Stimulated activated naive CD8-positive, alpha-beta T cell treated with anti-CD3 and anti-CD28 coated beads, Interleukin-15, amount 100 ng/mL, for 72 hours (primary cell): ENCODE data around the gene PSENEN.
"Not testable (repeated sequence)": the region's sequence is repeated elsewhere in the genome, so short reads cannot be mapped to it uniquely, and the experiment has no call there.

Experiments
- ATAC-seq: fragments of 150-1000 bp; cut with Tn5 transposase; 2 replicates; pipeline ENCODE4 v1.10.0; 2021; ENCODE audit warnings: mild to moderate bottlenecking, moderate library complexity
- DNase-seq, 2 donors: peaks; one replicate each; pipeline ENCODE4 v3.0.0; 2021 to 2022
- H3K27ac Mint-ChIP-seq, 2 donors: one replicate each; pipeline ENCODE4 v1.8.0; 2022; ENCODE audit warnings: mild to moderate bottlenecking in 2 of 2, mixed read lengths in 2 of 2, moderate library complexity in 2 of 2
- H3K27me3 Mint-ChIP-seq: one replicate; pipeline ENCODE4 v1.8.0; 2022; ENCODE audit warnings: mixed read lengths
- H3K4me1 Mint-ChIP-seq: one replicate; pipeline ENCODE4 v1.8.0; 2022; ENCODE audit warnings: mild to moderate bottlenecking, mixed read lengths
- H3K4me3 Mint-ChIP-seq, 2 donors: one replicate each; pipeline ENCODE4 v1.8.0; 2022; ENCODE audit warnings: mild to moderate bottlenecking in 2 of 2, mixed read lengths in 2 of 2, moderate library complexity in 1 of 2
- H3K9me3 Mint-ChIP-seq, 2 donors: one replicate each; pipeline ENCODE4 v1.8.0; 2022; ENCODE audit warnings: mixed read lengths in 2 of 2

PSENEN gene

GRCh38 chr19:35767288-35768081, 22.0 kb downstream of the PSENEN start:
- ATAC-seq (peak; percentile 71), DNase-seq (no peak)
- Mint-ChIP-seq H3K4me3 (no peak overlapping the region), H3K27me3 (no peaks in the 10 kb centered on the region), H3K27ac (no peak overlapping the region), H3K4me1 (peaks cover 7% of the 10 kb centered on the region), H3K9me3 (no peaks in the 10 kb centered on the region)

- no peak for ATAC-seq
- Mint-ChIP-seq H3K27ac (no peak overlapping the region), H3K9me3 (no peaks in the 10 kb centered on the region), H3K4me1 (peaks cover 7% of the 10 kb centered on the region), H3K4me3 (no peak overlapping the region), H3K27me3 (no peaks in the 10 kb centered on the region)
- no peak for DNase-seq
These were observed 22.6 kb downstream of the PSENEN start for GRCh38 chr19:35768082-35768421.

DNA sequence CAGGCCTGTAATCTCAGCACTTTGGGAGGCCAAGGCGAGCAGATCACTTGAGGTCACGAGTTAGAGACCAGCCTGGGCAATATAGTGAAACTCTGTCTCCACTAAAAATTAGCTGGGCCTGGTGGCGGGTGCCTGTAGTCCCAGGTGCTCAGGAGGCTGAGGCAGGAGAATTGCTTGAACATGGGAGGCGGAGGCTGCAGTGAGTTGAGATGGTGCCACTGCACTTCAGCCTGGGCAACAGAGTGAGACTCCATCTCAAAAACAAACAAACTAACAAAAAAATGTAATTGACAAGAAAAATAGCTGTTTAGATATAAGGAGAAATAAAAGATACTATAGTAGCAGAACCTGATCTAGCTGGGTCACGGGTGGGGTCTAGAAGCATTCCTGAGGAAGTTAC, 26.9 kb downstream of the PSENEN start:
- ATAC-seq, H3K9me3 Mint-ChIP-seq, H3K4me3 Mint-ChIP-seq, H3K27me3 Mint-ChIP-seq, H3K27ac Mint-ChIP-seq, DNase-seq: not testable (repeated sequence)
- H3K4me1 Mint-ChIP-seq, result peaks cover 30% of the 10 kb centered on the region

DNA sequence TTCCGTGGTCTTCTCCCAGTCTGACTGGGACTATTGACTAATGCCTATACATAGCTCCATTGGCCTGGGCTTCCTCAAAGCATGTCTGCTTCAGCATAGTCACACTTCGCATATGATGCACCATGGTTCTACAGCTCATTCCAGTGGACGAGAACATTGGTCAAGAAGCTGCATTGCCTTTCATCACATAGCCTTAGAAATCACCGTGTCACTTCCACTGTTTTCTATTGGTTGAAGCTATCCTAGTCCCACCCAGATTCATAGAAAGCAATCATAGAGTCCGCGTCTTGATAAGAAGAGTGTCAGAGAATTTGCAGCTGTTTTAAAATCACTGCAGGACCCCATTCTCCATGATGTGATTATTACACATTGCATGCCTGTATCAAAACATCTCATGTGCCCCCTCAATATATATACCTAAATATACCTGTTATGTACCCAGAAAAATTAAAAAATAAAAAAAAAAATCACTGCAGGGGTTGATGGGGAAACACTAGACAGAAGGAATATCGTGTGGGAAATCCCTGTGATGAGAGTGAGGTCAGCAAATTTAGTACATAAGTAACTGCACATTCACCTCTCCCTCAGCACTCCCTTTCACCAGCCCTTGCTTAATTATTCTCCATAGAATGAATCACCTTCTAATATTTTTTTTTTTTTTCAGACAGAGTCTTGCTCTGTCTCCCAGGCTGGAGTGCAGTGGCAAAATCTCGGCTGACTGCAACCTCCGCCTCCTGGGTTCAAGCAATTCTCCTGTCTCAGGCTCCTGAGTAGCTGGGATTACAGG, 27.8 kb downstream of the PSENEN start:
- DNase-seq, result no peak
- H3K4me1 Mint-ChIP-seq, result peaks cover 26% of the 10 kb centered on the region
- no peak for ATAC-seq
- H3K4me3 Mint-ChIP-seq, result no peak overlapping the region
- no peaks in the 10 kb centered on the region for H3K9me3 Mint-ChIP-seq
- no peaks in the 10 kb centered on the region for H3K27me3 Mint-ChIP-seq
- no peak overlapping the region for H3K27ac Mint-ChIP-seq

GRCh38 chr19:35774274-35775045, 29.0 kb downstream of the PSENEN start:
- Mint-ChIP-seq H3K4me3 (peak overlapping the region; percentile 85), H3K27ac (no peak overlapping the region), H3K4me1 (peaks cover 23% of the 10 kb centered on the region), H3K9me3 (no peaks in the 10 kb centered on the region), H3K27me3 (no peaks in the 10 kb centered on the region)
- ATAC-seq (no peak), DNase-seq (no peak)

DNA sequence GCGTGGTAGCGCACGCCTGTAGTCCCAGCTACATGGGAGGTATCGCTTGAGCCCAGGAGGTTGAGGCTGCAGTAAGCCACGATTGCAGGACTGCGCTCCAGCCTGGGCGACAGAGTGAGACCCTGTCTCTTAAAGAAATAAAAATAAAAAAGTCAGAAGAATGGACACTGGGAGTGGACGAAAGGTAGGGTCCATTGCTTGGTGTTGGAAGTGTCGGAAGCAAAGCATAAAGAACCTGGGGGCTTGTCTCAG, 29.5 kb downstream of the PSENEN start:
- H3K9me3 Mint-ChIP-seq, result no peaks in the 10 kb centered on the region
- no peaks in the 10 kb centered on the region for H3K27me3 Mint-ChIP-seq
- no peak for DNase-seq
- ATAC-seq, result peak; percentile 7
- peak overlapping the region; percentile 85 for H3K4me3 Mint-ChIP-seq
- H3K4me1 Mint-ChIP-seq, result peaks cover 23% of the 10 kb centered on the region
- H3K27ac Mint-ChIP-seq, result no peak overlapping the region

GRCh38 chr19:35775298-35776101, 30.0 kb downstream of the PSENEN start, which contains the start of gene ARHGAP33:
TSS of gene ARHGAP33 (plus strand) at chr19:35775564. CDS start at chr19:35775659, 95 bp downstream.
- peak; percentile 98 to 99 for DNase-seq
- Mint-ChIP-seq H3K4me3 (peak within 1 kb of the TSS; percentile 85), H3K27me3 (no peaks in the 10 kb centered on the region)

DNA sequence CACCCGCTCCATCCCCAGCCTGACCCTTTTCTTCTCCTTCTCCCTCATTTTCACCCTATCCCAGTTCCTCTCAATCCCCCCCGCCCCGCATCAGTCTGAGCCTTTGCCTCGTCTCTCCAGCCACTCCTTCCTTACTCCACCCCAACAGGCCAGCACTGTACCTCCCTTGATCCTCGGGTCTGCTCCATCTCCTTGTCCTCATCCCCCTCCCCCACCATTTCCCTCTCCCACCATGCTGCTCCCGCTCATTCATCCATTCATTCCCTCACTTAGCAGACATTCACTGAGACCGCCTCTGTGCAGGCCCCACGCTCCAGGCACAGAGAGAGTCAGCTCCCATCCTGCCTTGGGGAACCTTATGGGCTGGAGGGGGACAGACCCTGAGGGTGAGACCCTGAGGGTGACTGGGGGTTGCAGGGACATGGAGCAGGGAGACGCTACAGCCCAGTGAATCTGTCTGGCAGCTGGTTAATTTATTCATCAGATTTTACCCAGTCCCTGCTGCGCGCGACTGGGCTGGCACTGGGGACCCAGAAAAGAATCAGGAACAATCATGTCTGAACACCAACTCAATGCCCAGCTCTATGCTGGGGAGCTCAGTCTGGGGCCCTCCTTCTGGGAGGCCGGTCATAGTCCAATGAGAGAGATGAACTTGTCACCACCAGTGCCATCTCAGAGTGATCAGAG, 30.8 kb downstream of the PSENEN start:
- DNase-seq (no peak), ATAC-seq (no peak)
- H3K27me3 Mint-ChIP-seq, result no peaks in the 10 kb centered on the region
- peaks cover 23% of the 10 kb centered on the region for H3K4me1 Mint-ChIP-seq
- H3K4me3 Mint-ChIP-seq, result peak overlapping the region; percentile 85
- no peaks in the 10 kb centered on the region for H3K9me3 Mint-ChIP-seq
- H3K27ac Mint-ChIP-seq, result peak overlapping the region; percentile 19 to 78

More at GRCh38 chr19:35775298-35776101, 30.0 kb downstream of the PSENEN start, which contains the start of gene ARHGAP33:
- peak within 1 kb of the TSS; percentile 19 to 78 for H3K27ac Mint-ChIP-seq
- ATAC-seq, result peak; percentile 96
- peaks cover 23% of the 10 kb centered on the region for H3K4me1 Mint-ChIP-seq
- H3K9me3 Mint-ChIP-seq, result no peaks in the 10 kb centered on the region

DNA sequence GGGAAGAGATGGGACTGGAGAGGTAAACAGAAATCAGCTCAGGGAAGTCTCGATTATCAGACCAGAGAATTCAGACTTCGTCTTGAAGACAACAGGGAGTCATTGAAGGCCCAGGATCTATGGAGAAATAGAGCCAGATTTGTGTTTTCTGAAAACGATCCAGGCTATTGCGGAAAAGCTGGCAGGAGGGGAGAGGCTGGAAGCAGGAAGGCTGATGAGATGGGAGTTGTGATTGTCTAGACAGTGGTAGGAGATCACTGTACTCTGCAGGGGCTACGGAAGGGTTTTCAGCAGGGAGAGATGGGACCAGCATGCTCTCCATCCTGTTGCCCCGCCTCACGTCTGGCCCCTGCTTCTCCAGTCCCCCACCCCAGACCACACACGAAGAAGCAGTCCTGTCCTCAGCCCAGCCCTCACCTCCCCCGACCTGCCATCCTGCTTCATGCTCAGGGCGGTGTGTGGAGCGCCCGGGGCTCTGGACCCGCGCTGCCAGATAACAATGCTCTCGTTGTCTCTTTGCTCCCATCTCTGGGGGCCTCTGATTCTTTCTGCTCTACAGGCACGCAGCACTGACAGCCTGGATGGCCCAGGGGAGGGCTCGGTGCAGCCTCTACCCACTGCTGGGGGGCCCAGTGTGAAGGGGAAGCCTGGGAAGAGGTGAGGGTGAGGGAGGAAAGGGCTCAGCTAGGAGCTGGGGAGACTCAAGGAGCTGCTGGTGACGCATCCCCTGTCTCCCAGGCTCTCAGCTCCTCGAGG, 31.8 kb downstream of the PSENEN start:
- Mint-ChIP-seq H3K4me1 (peaks cover 23% of the 10 kb centered on the region), H3K27me3 (no peaks in the 10 kb centered on the region), H3K9me3 (no peaks in the 10 kb centered on the region), H3K4me3 (peak overlapping the region in 1 of 2 donors; percentile 18), H3K27ac (peak overlapping the region in 1 of 2 donors; percentile 36)
- DNase-seq, result no peak
- ATAC-seq, result no peak

DNA sequence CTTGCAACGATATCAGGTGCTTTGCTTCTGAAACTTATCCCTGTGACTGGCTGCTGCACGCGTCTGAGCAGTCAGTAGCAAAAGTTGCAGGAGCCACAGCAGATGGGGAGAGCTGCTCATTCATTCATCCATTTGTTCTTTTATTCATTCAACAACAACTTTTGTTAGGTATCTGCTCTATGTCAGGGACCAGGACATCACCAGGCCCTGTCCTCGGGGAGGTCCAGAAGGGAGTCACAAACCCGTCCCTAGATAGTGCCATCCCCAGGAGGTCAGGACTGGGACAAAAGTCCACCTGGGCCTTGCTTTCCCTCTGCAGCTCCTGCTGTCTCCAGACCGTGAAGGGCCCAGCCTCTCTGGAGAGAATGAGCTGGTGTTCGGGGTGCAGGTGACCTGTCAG, 32.5 kb downstream of the PSENEN start:
- no peak overlapping the region for H3K4me3 Mint-ChIP-seq
- H3K9me3 Mint-ChIP-seq, result no peaks in the 10 kb centered on the region
- no peak for ATAC-seq
- peaks cover 23% of the 10 kb centered on the region for H3K4me1 Mint-ChIP-seq
- H3K27me3 Mint-ChIP-seq, result no peaks in the 10 kb centered on the region
- no peak overlapping the region for H3K27ac Mint-ChIP-seq
- no peak for DNase-seq

DNA sequence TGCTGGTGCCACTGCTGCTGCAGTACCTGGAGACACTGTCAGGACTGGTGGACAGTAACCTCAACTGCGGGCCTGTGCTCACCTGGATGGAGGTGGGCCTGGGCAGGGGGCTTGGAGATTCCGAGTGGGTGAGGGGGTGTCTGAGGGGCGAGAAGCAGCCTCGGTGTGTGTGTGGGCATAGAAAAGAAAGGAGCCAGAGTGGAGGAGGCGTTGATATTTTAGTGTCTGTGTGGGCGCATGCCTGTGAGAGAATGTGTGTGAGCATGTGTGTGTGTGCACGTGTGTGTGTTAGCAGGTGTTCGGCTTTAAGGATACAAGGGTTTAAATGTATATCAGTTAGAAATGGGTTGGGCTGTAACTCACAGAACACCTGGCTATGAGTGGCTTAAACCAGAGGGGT, 33.6 kb downstream of the PSENEN start:
- H3K4me1 Mint-ChIP-seq, result peaks cover 23% of the 10 kb centered on the region
- no peaks in the 10 kb centered on the region for H3K27me3 Mint-ChIP-seq
- DNase-seq (no peak), ATAC-seq (no peak)
- no peaks in the 10 kb centered on the region for H3K9me3 Mint-ChIP-seq
- H3K27ac Mint-ChIP-seq, result no peak overlapping the region
- H3K4me3 Mint-ChIP-seq, result no peak overlapping the region

DNA sequence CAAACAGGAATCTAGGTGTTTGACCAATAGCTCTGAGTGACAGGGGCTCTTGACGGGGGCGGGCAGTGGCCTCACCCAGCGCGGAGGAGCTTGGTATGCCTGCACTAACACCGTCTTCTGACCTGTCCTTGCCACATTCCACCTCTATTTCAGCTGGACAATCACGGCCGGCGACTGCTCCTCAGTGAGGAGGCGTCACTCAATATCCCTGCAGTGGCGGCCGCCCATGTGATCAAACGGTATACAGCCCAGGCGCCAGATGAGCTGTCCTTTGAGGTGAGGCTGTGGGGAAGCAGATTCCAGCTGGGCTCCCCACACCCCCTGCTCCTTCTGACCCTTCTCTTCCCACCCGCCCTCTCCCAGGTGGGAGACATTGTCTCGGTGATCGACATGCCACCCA, 34.6 kb downstream of the PSENEN start:
- no peaks in the 10 kb centered on the region for H3K9me3 Mint-ChIP-seq
- no peaks in the 10 kb centered on the region for H3K27me3 Mint-ChIP-seq
- H3K27ac Mint-ChIP-seq, result no peak overlapping the region
- no peak for ATAC-seq
- DNase-seq, result no peak
- no peak overlapping the region for H3K4me3 Mint-ChIP-seq
- peaks cover 14% of the 10 kb centered on the region for H3K4me1 Mint-ChIP-seq

DNA sequence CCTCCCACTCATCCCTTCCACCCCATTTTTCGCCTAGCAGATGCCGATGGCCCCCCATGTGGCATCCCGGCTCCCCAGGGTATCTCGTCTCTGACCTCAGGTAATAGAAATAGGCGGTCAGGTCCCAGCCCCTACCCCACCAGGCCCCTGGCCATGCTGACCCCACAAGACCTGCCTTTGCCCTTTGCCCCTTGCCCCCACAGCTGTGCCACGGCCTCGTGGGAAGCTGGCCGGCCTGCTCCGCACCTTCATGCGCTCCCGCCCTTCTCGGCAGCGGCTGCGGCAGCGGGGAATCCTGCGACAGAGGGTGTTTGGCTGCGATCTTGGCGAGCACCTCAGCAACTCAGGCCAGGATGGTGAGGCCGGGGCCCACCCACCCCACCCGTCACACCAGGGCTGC, 35.3 kb downstream of the PSENEN start:
- Mint-ChIP-seq H3K4me3 (no peak overlapping the region), H3K4me1 (peaks cover 12% of the 10 kb centered on the region), H3K27ac (no peak overlapping the region), H3K27me3 (no peaks in the 10 kb centered on the region), H3K9me3 (no peaks in the 10 kb centered on the region)
- DNase-seq (no peak), ATAC-seq (no peak)

- Mint-ChIP-seq H3K9me3 (no peaks in the 10 kb centered on the region), H3K4me1 (peaks cover 3% of the 10 kb centered on the region), H3K27ac (no peak overlapping the region), H3K4me3 (no peak overlapping the region), H3K27me3 (no peaks in the 10 kb centered on the region)
- ATAC-seq (no peak), DNase-seq (no peak)
These were observed 36.2 kb downstream of the PSENEN start for GRCh38 chr19:35781650-35782049.
